Measurements from ENCODE around the gene PEDS1.
"Not testable (repeated sequence)": the region's sequence is repeated elsewhere in the genome, so short reads cannot be mapped to it uniquely, and the experiment has no call there.

The PEDS1 gene

GRCh38 chr20:50172347-50173013 lies 19.0 kb upstream of the PEDS1 start:
- peaks cover 12% of the 10 kb centered on the region for H3K4me1 ChIP-seq (ENCODE audit: control insufficient read depth, low read depth, low read length)
- H3K27me3 ChIP-seq (ENCODE audit: control insufficient read depth, insufficient read depth, low read length) = no peaks in the 10 kb centered on the region
- no peaks in the 10 kb centered on the region for H3K9me3 ChIP-seq (ENCODE audit: control insufficient read depth, low read depth, low read length)
- H3K27ac ChIP-seq (ENCODE audit: low read length) = no peak overlapping the region
- H3K36me3 ChIP-seq (ENCODE audit: control insufficient read depth, low read depth, low read length) = no peaks in the 10 kb centered on the region
- peak overlapping the region; percentile 53 for H3K9ac ChIP-seq (ENCODE audit: low read length)
- H3K4me3 ChIP-seq (ENCODE audit: low read length) = peak overlapping the region; percentile 72

DNA sequence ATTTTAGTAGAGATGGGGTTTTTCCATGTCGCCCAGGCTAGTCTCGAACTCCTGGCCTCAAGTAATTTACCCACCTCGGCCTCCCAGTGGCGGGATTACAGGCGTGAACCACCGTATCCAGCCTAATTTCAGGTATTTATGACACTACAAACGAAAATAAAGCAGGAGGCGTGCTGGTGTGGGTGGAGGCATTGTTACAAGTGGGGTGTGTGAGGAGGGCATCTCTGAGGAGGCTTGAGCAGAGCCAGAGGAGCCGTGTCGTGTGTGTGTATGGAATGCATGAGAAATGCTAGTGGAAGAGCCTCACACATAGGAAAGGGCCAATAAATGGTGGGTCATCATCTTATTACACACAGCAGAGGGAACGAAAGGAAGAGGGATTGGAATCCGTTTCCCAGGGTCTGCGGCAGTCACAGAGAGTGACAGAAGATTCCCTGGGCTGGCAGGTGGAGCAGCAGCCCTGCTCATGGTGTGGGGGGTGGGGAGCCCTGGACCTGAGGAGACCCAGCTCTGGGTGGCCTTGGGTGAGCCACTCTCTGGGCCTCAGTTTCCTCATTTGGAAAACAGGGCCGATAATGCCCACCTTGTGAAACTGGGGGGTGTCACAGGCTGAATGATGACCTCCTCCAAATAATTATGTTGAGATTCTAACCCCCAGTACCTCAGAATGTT lies 17.2 kb upstream of the PEDS1 start:
- H3K9ac ChIP-seq (ENCODE audit: low read length) = no peak overlapping the region
- H3K27me3 ChIP-seq (ENCODE audit: control insufficient read depth, insufficient read depth, low read length) = no peaks in the 10 kb centered on the region
- H3K36me3 ChIP-seq (ENCODE audit: control insufficient read depth, low read depth, low read length) = no peaks in the 10 kb centered on the region
- peaks cover 17% of the 10 kb centered on the region for H3K4me1 ChIP-seq (ENCODE audit: control insufficient read depth, low read depth, low read length)
- no peak overlapping the region for H3K4me3 ChIP-seq (ENCODE audit: low read length)
- H3K27ac ChIP-seq (ENCODE audit: low read length) = no peak overlapping the region
- no peaks in the 10 kb centered on the region for H3K9me3 ChIP-seq (ENCODE audit: control insufficient read depth, low read depth, low read length)

- Histone ChIP-seq H3K36me3 (ENCODE audit: control insufficient read depth, low read depth, low read length) (no peaks in the 10 kb centered on the region), H3K27me3 (ENCODE audit: control insufficient read depth, insufficient read depth, low read length) (no peaks in the 10 kb centered on the region), H3K4me1 (ENCODE audit: control insufficient read depth, low read depth, low read length) (peaks cover 22% of the 10 kb centered on the region), H3K9ac (ENCODE audit: low read length) (no peak overlapping the region), H3K9me3 (ENCODE audit: control insufficient read depth, low read depth, low read length) (no peaks in the 10 kb centered on the region), H3K27ac (ENCODE audit: low read length) (no peak overlapping the region), H3K4me3 (ENCODE audit: low read length) (no peak overlapping the region)
Observed at GRCh38 chr20:50169329-50169823, 15.9 kb upstream of the PEDS1 start.

DNA sequence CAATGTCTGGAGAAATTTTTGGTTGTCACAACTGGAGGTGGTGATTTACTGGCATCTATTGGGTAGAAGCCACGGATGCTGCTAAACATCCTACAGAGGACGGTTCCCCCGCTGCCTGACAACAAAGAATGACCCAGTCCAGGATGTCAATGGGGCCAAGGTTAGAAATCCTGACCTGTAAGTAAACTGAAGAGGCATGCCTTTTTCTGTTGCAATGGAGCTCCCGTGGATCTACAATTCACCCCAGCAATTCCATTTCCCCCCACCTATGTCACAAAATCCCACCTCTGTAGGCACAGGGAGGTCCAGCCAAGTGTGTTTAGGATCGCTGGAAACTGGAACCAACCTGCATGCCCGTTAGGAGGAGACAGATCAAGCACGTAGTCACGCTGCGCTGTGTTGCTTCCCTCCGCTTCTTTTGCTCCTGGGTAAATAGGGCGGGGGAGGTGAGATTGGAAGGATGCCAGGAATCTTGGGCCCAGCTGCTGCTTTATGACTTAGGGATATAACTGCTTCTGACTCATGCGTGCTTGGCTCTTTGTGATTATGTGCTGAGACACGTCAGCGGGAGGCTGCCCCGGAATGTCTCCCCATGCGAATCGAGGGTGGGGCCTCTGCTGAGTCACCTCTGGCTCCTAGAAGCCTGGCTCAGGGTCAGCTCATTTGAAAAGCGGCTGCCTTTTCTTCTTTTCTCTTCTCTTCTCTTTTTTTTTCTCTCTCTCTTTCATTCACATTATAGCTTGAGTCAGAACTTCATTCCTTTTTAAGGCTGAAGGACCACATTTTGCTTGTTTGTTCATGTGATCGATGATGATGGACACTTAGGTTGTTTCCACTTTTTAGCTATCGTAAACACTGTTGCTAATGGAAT lies 12.4 kb upstream of the PEDS1 start:
- peaks cover 15% of the 10 kb centered on the region for H3K4me1 ChIP-seq (ENCODE audit: control insufficient read depth, low read depth, low read length)
- no peaks in the 10 kb centered on the region for H3K27me3 ChIP-seq (ENCODE audit: control insufficient read depth, insufficient read depth, low read length)
- no peaks in the 10 kb centered on the region for H3K9me3 ChIP-seq (ENCODE audit: control insufficient read depth, low read depth, low read length)
- peak overlapping the region; percentile 46 for H3K4me3 ChIP-seq (ENCODE audit: low read length)
- peak overlapping the region; percentile 67 for H3K9ac ChIP-seq (ENCODE audit: low read length)
- H3K27ac ChIP-seq (ENCODE audit: low read length) = peak overlapping the region; percentile 98
- H3K36me3 ChIP-seq (ENCODE audit: control insufficient read depth, low read depth, low read length) = no peaks in the 10 kb centered on the region

- no peak overlapping the region for H3K27ac ChIP-seq (ENCODE audit: low read length)
- H3K9me3 ChIP-seq (ENCODE audit: control insufficient read depth, low read depth, low read length) = no peaks in the 10 kb centered on the region
- no peak overlapping the region for H3K9ac ChIP-seq (ENCODE audit: low read length)
- H3K27me3 ChIP-seq (ENCODE audit: control insufficient read depth, insufficient read depth, low read length) = no peaks in the 10 kb centered on the region
- no peaks in the 10 kb centered on the region for H3K36me3 ChIP-seq (ENCODE audit: control insufficient read depth, low read depth, low read length)
- H3K4me1 ChIP-seq (ENCODE audit: control insufficient read depth, low read depth, low read length) = peaks cover 15% of the 10 kb centered on the region
- H3K4me3 ChIP-seq (ENCODE audit: low read length) = no peak overlapping the region
Observed at GRCh38 chr20:50163570-50164317, 10.2 kb upstream of the PEDS1 start.

DNA sequence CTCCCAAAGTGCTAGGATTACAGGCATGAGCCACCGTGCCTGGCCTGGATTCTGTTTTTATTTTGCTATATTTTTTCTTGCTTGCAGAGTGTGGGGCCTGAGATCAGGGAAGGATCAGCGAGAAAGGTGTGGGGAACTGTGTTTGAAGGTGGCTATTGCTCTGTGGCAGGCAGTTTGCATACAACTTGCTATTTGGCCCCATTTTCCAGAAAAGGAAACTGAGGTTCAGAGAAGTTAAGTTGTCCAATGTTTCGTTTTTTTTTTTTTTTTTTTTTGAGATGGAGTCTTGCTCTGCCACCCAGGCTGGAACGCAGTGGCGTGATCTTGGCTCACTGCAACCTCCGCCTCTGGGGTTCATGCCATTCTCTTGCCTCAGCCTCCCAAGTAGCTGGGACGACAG lies 8.0 kb upstream of the PEDS1 start:
- not testable (repeated sequence) for H3K27me3 ChIP-seq (ENCODE audit: control insufficient read depth, insufficient read depth, low read length); H3K36me3 ChIP-seq (ENCODE audit: control insufficient read depth, low read depth, low read length); H3K9me3 ChIP-seq (ENCODE audit: control insufficient read depth, low read depth, low read length); H3K9ac ChIP-seq (ENCODE audit: low read length); H3K4me3 ChIP-seq (ENCODE audit: low read length); H3K27ac ChIP-seq (ENCODE audit: low read length)
- peaks cover 15% of the 10 kb centered on the region for H3K4me1 ChIP-seq (ENCODE audit: control insufficient read depth, low read depth, low read length)

DNA sequence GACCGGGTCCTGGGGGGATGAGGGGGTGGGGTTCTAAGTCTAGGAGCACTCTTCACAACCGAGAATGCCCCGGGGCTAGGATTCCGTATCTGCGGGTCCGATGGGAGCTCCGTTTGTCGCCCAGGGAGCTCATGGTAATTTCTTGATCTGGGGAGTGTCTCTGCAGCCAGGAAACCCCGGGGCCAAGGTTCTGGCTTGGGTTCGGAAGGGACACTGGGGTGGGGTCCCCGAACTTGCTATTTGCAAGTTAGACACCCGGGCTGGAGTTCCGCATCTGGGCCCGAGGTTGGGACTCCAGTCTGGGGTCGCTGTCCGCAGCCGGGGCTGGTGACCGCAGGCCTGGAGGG lies 397 bp downstream of the PEDS1 start:
- H3K36me3 ChIP-seq (ENCODE audit: control insufficient read depth, low read depth, low read length) = peaks cover 3% of the 10 kb centered on the region
- peak overlapping the region; percentile 91 for H3K4me3 ChIP-seq (ENCODE audit: low read length)
- H3K9me3 ChIP-seq (ENCODE audit: control insufficient read depth, low read depth, low read length) = no peaks in the 10 kb centered on the region
- H3K27ac ChIP-seq (ENCODE audit: low read length) = no peak overlapping the region
- H3K4me1 ChIP-seq (ENCODE audit: control insufficient read depth, low read depth, low read length) = peaks cover 16% of the 10 kb centered on the region
- H3K27me3 ChIP-seq (ENCODE audit: control insufficient read depth, insufficient read depth, low read length) = peaks cover 10% of the 10 kb centered on the region
- peak overlapping the region; percentile 74 for H3K9ac ChIP-seq (ENCODE audit: low read length)

- Histone ChIP-seq H3K4me1 (ENCODE audit: control insufficient read depth, low read depth, low read length) (peaks cover 16% of the 10 kb centered on the region), H3K27ac (ENCODE audit: low read length) (no peak overlapping the region), H3K36me3 (ENCODE audit: control insufficient read depth, low read depth, low read length) (peaks cover 5% of the 10 kb centered on the region), H3K9ac (ENCODE audit: low read length) (peak overlapping the region; percentile 74), H3K4me3 (ENCODE audit: low read length) (peak overlapping the region; percentile 91), H3K9me3 (ENCODE audit: control insufficient read depth, low read depth, low read length) (no peaks in the 10 kb centered on the region), H3K27me3 (ENCODE audit: control insufficient read depth, insufficient read depth, low read length) (peaks cover 10% of the 10 kb centered on the region)
Observed at GRCh38 chr20:50152394-50153152, 950 bp downstream of the PEDS1 start.

GRCh38 chr20:50151034-50151743 lies 2.3 kb downstream of the PEDS1 start:
- H3K9ac ChIP-seq (ENCODE audit: low read length) = no peak overlapping the region
- peaks cover 10% of the 10 kb centered on the region for H3K27me3 ChIP-seq (ENCODE audit: control insufficient read depth, insufficient read depth, low read length)
- no peak overlapping the region for H3K4me3 ChIP-seq (ENCODE audit: low read length)
- no peaks in the 10 kb centered on the region for H3K9me3 ChIP-seq (ENCODE audit: control insufficient read depth, low read depth, low read length)
- H3K27ac ChIP-seq (ENCODE audit: low read length) = no peak overlapping the region
- peaks cover 5% of the 10 kb centered on the region for H3K36me3 ChIP-seq (ENCODE audit: control insufficient read depth, low read depth, low read length)
- peaks cover 26% of the 10 kb centered on the region for H3K4me1 ChIP-seq (ENCODE audit: control insufficient read depth, low read depth, low read length)

- Histone ChIP-seq H3K9me3 (ENCODE audit: control insufficient read depth, low read depth, low read length) (no peaks in the 10 kb centered on the region), H3K27me3 (ENCODE audit: control insufficient read depth, insufficient read depth, low read length) (peaks cover 7% of the 10 kb centered on the region), H3K27ac (ENCODE audit: low read length) (no peak overlapping the region), H3K4me3 (ENCODE audit: low read length) (no peak overlapping the region), H3K9ac (ENCODE audit: low read length) (no peak overlapping the region), H3K4me1 (ENCODE audit: control insufficient read depth, low read depth, low read length) (peaks cover 26% of the 10 kb centered on the region), H3K36me3 (ENCODE audit: control insufficient read depth, low read depth, low read length) (peaks cover 5% of the 10 kb centered on the region)
Observed at GRCh38 chr20:50149481-50150254, 3.9 kb downstream of the PEDS1 start.

Measured in iPS-18a (cell line).